Measurements from ENCODE around the gene MPZ.

The MPZ gene

DNA sequence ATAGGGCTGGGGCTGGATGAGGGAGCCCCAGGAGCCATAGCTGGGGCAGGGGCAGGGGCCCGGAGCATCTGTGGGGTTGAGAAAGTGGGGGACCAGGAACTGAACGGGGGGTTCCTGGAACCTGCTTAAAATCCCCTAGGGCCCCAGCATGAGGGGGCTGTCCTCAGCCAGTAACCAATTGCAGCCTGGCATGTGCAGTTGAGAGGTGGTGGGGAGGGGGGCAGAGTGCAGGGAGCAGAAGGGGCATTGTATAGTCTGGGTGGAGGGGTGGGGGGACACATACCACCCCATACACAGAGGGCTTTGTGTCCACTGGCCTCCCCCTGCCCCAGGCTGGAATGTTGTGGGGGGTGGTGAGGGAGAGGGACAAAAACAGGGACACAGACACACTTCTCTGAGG lies at the start of gene MPZ:
MPZ (minus strand) TSS at position 101 of the 400 bp plus-strand sequence; CDS start at position 38, 63 bp downstream.
- no peak within 1 kb of the TSS for H3K4me3 ChIP-seq (ENCODE audit: low read length in 2 of 2)
- H3K27me3 ChIP-seq (ENCODE audit: control insufficient read depth in 2 of 2, insufficient read depth in 2 of 2, low read length in 2 of 2): peaks cover 0 to 5% of the 10 kb centered on the region in 2 donors
- H3K36me3 ChIP-seq (ENCODE audit: control insufficient read depth in 2 of 2, insufficient read depth in 2 of 2, low read length in 2 of 2): no peaks in the 10 kb centered on the region
- H3K4me1 ChIP-seq (ENCODE audit: control insufficient read depth in 2 of 2, insufficient read depth in 2 of 2, low read length in 2 of 2): peaks cover 13 to 16% of the 10 kb centered on the region in 2 donors
- no peaks in the 10 kb centered on the region for H3K9me3 ChIP-seq (ENCODE audit: control insufficient read depth in 2 of 2, low read length in 2 of 2)
- H3K9ac ChIP-seq (ENCODE audit: low read depth in 1 of 2, low read length in 2 of 2): no peak within 1 kb of the TSS
- H3K27ac ChIP-seq (ENCODE audit: low read depth in 2 of 2, low read length in 2 of 2): no peak within 1 kb of the TSS

DNA sequence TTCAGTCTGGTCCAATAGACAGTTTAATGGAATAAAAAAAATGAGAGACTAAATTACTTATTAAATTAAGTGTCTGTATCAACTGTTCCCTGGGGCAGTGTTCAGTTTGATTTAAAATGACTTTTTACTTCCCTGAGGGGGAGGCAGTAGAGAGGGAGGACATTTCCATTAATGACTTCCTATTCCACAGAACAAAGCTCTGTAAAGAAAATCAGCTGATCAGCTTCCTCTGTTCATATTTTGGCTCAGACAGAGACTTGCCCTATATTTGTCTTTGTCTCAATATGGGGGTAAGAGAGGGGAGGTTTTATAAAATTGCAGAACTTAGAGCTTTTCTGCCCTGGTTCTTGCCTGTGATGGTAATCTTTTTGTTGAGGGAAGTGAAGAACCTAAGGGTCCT lies 49.5 kb upstream of the MPZ start:
- H3K9me3 ChIP-seq (ENCODE audit: control insufficient read depth in 2 of 2, low read length in 2 of 2): no peaks in the 10 kb centered on the region
- H3K4me3 ChIP-seq (ENCODE audit: low read length in 2 of 2): no peak overlapping the region
- H3K27me3 ChIP-seq (ENCODE audit: control insufficient read depth in 2 of 2, insufficient read depth in 2 of 2, low read length in 2 of 2): no peaks in the 10 kb centered on the region
- no peaks in the 10 kb centered on the region for H3K4me1 ChIP-seq (ENCODE audit: control insufficient read depth in 2 of 2, insufficient read depth in 2 of 2, low read length in 2 of 2)
- no peak overlapping the region for H3K27ac ChIP-seq (ENCODE audit: low read depth in 2 of 2, low read length in 2 of 2)
- H3K9ac ChIP-seq (ENCODE audit: low read depth in 1 of 2, low read length in 2 of 2): no peak overlapping the region
- peaks cover 3 to 12% of the 10 kb centered on the region in 2 donors for H3K36me3 ChIP-seq (ENCODE audit: control insufficient read depth in 2 of 2, insufficient read depth in 2 of 2, low read length in 2 of 2)

DNA sequence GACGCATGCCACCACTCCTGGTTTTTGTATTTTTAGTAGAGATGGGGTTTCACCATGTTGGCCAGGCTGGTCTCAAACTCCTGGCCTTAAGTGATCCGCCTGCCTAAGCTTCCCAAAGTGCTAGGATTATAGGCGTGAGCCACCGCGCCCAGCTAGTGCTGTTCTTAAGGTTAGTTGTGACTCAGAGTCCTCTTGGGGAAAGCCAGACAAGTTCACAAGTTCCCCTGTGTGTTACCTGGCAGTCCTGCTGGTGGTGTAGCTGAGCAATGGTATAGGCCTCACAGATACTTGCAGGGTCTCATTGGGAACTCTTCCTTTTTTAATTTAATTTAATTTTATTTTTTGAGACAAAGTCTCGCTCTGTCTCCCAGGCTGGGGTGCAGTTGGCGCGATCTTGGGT lies 47.3 kb upstream of the MPZ start:
- peaks cover 0 to 1% of the 10 kb centered on the region in 2 donors for H3K36me3 ChIP-seq (ENCODE audit: control insufficient read depth in 2 of 2, insufficient read depth in 2 of 2, low read length in 2 of 2)
- H3K9ac ChIP-seq (ENCODE audit: low read depth in 1 of 2, low read length in 2 of 2): no peak overlapping the region
- no peak overlapping the region for H3K4me3 ChIP-seq (ENCODE audit: low read length in 2 of 2)
- H3K27ac ChIP-seq (ENCODE audit: low read depth in 2 of 2, low read length in 2 of 2): no peak overlapping the region
- H3K9me3 ChIP-seq (ENCODE audit: control insufficient read depth in 2 of 2, low read length in 2 of 2): no peaks in the 10 kb centered on the region
- no peaks in the 10 kb centered on the region for H3K27me3 ChIP-seq (ENCODE audit: control insufficient read depth in 2 of 2, insufficient read depth in 2 of 2, low read length in 2 of 2)
- H3K4me1 ChIP-seq (ENCODE audit: control insufficient read depth in 2 of 2, insufficient read depth in 2 of 2, low read length in 2 of 2): no peaks in the 10 kb centered on the region

DNA sequence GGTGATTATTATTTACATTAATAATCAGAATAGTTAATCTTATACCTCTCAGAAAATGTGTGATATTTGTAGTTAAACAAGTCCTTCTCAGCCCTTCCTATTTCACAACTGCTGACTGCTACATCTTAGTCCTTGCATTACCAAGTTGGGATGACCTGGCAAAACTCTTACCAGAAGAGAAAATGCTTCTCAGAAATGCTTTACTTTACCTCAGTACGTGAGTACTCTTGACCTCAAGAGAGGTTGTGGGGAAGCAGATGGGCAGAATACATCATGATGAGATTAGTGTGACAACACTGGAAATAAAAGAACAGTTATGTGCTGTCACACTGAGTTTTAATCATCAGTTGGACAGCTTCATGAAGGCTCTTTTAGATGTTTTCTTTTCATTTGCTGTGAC lies 41.7 kb upstream of the MPZ start:
- no peaks in the 10 kb centered on the region for H3K9me3 ChIP-seq (ENCODE audit: control insufficient read depth in 2 of 2, low read length in 2 of 2)
- H3K4me3 ChIP-seq (ENCODE audit: low read length in 2 of 2): no peak overlapping the region
- H3K36me3 ChIP-seq (ENCODE audit: control insufficient read depth in 2 of 2, insufficient read depth in 2 of 2, low read length in 2 of 2): peaks cover 4 to 5% of the 10 kb centered on the region in 2 donors
- H3K27me3 ChIP-seq (ENCODE audit: control insufficient read depth in 2 of 2, insufficient read depth in 2 of 2, low read length in 2 of 2): no peaks in the 10 kb centered on the region
- H3K27ac ChIP-seq (ENCODE audit: low read depth in 2 of 2, low read length in 2 of 2): no peak overlapping the region
- H3K4me1 ChIP-seq (ENCODE audit: control insufficient read depth in 2 of 2, insufficient read depth in 2 of 2, low read length in 2 of 2): no peaks in the 10 kb centered on the region
- no peak overlapping the region for H3K9ac ChIP-seq (ENCODE audit: low read depth in 1 of 2, low read length in 2 of 2)

DNA sequence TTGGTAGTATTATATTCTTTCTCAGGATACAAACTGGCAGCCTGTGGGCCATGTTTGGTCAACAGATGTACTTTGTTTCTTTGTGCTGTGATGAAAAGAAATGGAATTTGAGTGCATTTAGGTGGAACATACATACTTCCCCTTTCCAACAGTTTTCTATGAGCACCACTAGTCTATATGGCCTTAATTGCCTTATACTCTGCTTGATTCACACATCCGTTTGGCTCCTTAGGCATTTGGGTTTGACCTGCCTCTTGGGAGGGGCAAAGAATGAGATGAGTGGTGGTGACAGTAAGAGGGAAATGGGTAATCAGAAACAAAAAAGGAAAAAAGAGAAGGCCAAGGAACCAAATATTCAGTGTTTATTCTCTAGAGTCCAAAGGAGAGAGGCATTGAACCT lies 40.9 kb upstream of the MPZ start:
- Histone ChIP-seq H3K27ac (ENCODE audit: low read depth in 2 of 2, low read length in 2 of 2) (no peak overlapping the region), H3K9me3 (ENCODE audit: control insufficient read depth in 2 of 2, low read length in 2 of 2) (no peaks in the 10 kb centered on the region), H3K9ac (ENCODE audit: low read depth in 1 of 2, low read length in 2 of 2) (no peak overlapping the region), H3K27me3 (ENCODE audit: control insufficient read depth in 2 of 2, insufficient read depth in 2 of 2, low read length in 2 of 2) (no peaks in the 10 kb centered on the region), H3K4me3 (ENCODE audit: low read length in 2 of 2) (no peak overlapping the region), H3K36me3 (ENCODE audit: control insufficient read depth in 2 of 2, insufficient read depth in 2 of 2, low read length in 2 of 2) (peaks cover 5 to 8% of the 10 kb centered on the region in 2 donors), H3K4me1 (ENCODE audit: control insufficient read depth in 2 of 2, insufficient read depth in 2 of 2, low read length in 2 of 2) (no peaks in the 10 kb centered on the region)

DNA sequence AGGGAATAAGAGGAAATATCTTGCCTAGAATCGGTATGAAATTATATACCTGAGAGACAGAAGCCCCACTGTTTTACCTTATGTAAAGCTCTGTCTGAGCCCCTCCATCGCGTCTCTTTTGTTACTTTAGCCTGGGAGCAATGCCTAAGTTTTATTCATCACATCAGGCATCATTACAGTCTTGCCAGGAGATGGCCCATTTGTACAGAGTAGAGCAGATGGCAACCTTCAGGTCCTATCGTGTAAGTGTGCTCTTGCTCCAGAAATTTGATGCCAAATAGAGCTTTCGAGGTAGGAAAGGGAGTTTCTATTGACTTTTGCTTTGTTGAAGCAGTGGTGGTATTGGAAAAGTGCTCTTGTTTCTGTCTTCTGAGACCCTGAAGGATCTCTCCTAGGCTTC lies 33.1 kb upstream of the MPZ start:
- no peak overlapping the region for H3K9ac ChIP-seq (ENCODE audit: low read depth in 1 of 2, low read length in 2 of 2)
- no peak overlapping the region for H3K4me3 ChIP-seq (ENCODE audit: low read length in 2 of 2)
- H3K27me3 ChIP-seq (ENCODE audit: control insufficient read depth in 2 of 2, insufficient read depth in 2 of 2, low read length in 2 of 2): no peaks in the 10 kb centered on the region
- no peaks in the 10 kb centered on the region for H3K4me1 ChIP-seq (ENCODE audit: control insufficient read depth in 2 of 2, insufficient read depth in 2 of 2, low read length in 2 of 2)
- H3K36me3 ChIP-seq (ENCODE audit: control insufficient read depth in 2 of 2, insufficient read depth in 2 of 2, low read length in 2 of 2): peaks cover 27 to 35% of the 10 kb centered on the region in 2 donors
- no peaks in the 10 kb centered on the region for H3K9me3 ChIP-seq (ENCODE audit: control insufficient read depth in 2 of 2, low read length in 2 of 2)
- no peak overlapping the region for H3K27ac ChIP-seq (ENCODE audit: low read depth in 2 of 2, low read length in 2 of 2)

DNA sequence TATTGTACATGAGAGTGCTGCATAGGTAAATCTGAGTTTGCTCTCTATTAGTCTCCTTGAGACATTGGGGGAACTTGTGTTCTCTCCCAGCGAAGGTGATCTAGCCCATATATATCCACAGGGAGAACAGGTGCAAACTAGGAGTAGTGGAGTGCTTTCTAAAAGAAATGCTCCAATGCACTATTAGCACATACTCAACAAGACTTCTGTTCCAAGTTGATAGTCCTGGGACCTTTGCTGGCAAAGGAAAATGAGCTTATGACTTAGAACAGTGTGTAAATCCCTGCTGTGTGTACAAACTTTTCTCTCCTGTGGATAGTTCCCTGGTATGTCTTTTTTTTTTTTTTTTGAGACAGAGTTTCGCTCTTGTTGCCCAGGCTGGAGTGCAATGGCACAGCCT lies 32.4 kb upstream of the MPZ start:
- Histone ChIP-seq H3K4me3 (ENCODE audit: low read length in 2 of 2) (no peak overlapping the region), H3K9me3 (ENCODE audit: control insufficient read depth in 2 of 2, low read length in 2 of 2) (no peaks in the 10 kb centered on the region), H3K36me3 (ENCODE audit: control insufficient read depth in 2 of 2, insufficient read depth in 2 of 2, low read length in 2 of 2) (peaks cover 29 to 36% of the 10 kb centered on the region in 2 donors), H3K4me1 (ENCODE audit: control insufficient read depth in 2 of 2, insufficient read depth in 2 of 2, low read length in 2 of 2) (no peaks in the 10 kb centered on the region), H3K9ac (ENCODE audit: low read depth in 1 of 2, low read length in 2 of 2) (no peak overlapping the region), H3K27me3 (ENCODE audit: control insufficient read depth in 2 of 2, insufficient read depth in 2 of 2, low read length in 2 of 2) (no peaks in the 10 kb centered on the region), H3K27ac (ENCODE audit: low read depth in 2 of 2, low read length in 2 of 2) (no peak overlapping the region)

DNA sequence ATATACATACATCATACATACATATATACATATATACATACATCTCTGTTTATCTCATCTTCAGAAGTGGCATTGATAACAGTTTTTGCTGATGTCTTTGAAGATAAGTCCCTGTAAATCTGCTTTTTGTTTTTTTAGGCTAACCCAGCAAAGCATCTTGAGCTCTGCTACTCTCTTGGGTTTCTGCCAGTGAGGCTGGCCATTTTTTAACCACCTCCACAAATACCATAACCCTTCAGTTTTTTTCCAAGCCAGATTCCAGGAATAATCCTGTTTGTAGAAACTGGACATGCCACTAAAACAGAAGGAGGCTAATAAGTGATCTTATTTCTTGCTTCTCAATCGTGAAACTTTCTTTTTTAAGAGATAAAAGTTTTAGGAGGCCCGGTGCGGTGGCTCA lies 26.0 kb upstream of the MPZ start:
- no peaks in the 10 kb centered on the region for H3K9me3 ChIP-seq (ENCODE audit: control insufficient read depth in 2 of 2, low read length in 2 of 2)
- H3K36me3 ChIP-seq (ENCODE audit: control insufficient read depth in 2 of 2, insufficient read depth in 2 of 2, low read length in 2 of 2): peaks cover 46% of the 10 kb centered on the region in 2 donors
- H3K9ac ChIP-seq (ENCODE audit: low read depth in 1 of 2, low read length in 2 of 2): no peak overlapping the region
- H3K27me3 ChIP-seq (ENCODE audit: control insufficient read depth in 2 of 2, insufficient read depth in 2 of 2, low read length in 2 of 2): no peaks in the 10 kb centered on the region
- no peak overlapping the region for H3K4me3 ChIP-seq (ENCODE audit: low read length in 2 of 2)
- H3K4me1 ChIP-seq (ENCODE audit: control insufficient read depth in 2 of 2, insufficient read depth in 2 of 2, low read length in 2 of 2): no peaks in the 10 kb centered on the region
- no peak overlapping the region for H3K27ac ChIP-seq (ENCODE audit: low read depth in 2 of 2, low read length in 2 of 2)

DNA sequence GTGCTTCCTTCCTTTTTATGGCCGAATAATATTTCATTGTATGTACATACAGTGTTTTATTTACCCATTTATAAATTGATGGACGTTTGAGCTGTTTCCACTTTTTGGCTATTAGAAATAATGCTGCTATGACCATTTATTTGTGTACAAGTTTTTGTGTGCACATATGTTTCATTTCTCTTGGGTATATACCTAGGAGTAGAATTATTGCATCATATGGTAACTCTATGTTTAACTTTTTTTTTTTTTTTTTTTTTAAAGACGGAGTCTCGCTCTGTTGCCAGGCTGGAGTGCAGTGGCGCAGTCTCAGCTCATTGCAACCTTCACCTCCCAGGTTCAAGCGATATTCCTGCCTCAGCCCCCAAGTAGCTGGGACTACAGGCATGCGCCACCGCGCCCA lies 23.4 kb upstream of the MPZ start:
- no peak overlapping the region for H3K27ac ChIP-seq (ENCODE audit: low read depth in 2 of 2, low read length in 2 of 2)
- no peaks in the 10 kb centered on the region for H3K4me1 ChIP-seq (ENCODE audit: control insufficient read depth in 2 of 2, insufficient read depth in 2 of 2, low read length in 2 of 2)
- peaks cover 63 to 67% of the 10 kb centered on the region in 2 donors for H3K36me3 ChIP-seq (ENCODE audit: control insufficient read depth in 2 of 2, insufficient read depth in 2 of 2, low read length in 2 of 2)
- no peak overlapping the region for H3K4me3 ChIP-seq (ENCODE audit: low read length in 2 of 2)
- H3K27me3 ChIP-seq (ENCODE audit: control insufficient read depth in 2 of 2, insufficient read depth in 2 of 2, low read length in 2 of 2): no peaks in the 10 kb centered on the region
- no peaks in the 10 kb centered on the region for H3K9me3 ChIP-seq (ENCODE audit: control insufficient read depth in 2 of 2, low read length in 2 of 2)
- no peak overlapping the region for H3K9ac ChIP-seq (ENCODE audit: low read depth in 1 of 2, low read length in 2 of 2)

DNA sequence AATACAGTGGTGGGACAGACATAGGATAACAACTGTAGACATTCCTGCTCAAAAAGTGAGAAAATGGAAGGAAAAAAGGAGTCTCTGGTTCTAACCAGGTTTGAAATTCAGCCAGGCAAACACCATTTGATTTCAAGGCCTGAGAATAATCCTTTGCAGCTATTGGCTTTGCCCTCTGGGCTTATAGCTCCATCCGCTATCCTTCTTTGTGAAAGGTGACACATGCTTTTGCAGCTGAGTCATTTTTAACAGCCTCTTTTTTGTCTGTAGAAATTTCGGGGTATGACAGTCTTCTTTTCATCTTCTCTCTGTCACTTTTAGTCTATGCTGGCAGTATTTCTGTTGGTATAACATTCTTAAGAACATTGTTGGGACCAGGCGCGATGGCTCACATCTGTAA lies 20.6 kb upstream of the MPZ start:
- Histone ChIP-seq H3K4me1 (ENCODE audit: control insufficient read depth in 2 of 2, insufficient read depth in 2 of 2, low read length in 2 of 2) (no peaks in the 10 kb centered on the region), H3K4me3 (ENCODE audit: low read length in 2 of 2) (no peak overlapping the region), H3K9ac (ENCODE audit: low read depth in 1 of 2, low read length in 2 of 2) (no peak overlapping the region), H3K36me3 (ENCODE audit: control insufficient read depth in 2 of 2, insufficient read depth in 2 of 2, low read length in 2 of 2) (peaks cover 57 to 67% of the 10 kb centered on the region in 2 donors), H3K27me3 (ENCODE audit: control insufficient read depth in 2 of 2, insufficient read depth in 2 of 2, low read length in 2 of 2) (no peaks in the 10 kb centered on the region), H3K27ac (ENCODE audit: low read depth in 2 of 2, low read length in 2 of 2) (no peak overlapping the region), H3K9me3 (ENCODE audit: control insufficient read depth in 2 of 2, low read length in 2 of 2) (no peaks in the 10 kb centered on the region)

DNA sequence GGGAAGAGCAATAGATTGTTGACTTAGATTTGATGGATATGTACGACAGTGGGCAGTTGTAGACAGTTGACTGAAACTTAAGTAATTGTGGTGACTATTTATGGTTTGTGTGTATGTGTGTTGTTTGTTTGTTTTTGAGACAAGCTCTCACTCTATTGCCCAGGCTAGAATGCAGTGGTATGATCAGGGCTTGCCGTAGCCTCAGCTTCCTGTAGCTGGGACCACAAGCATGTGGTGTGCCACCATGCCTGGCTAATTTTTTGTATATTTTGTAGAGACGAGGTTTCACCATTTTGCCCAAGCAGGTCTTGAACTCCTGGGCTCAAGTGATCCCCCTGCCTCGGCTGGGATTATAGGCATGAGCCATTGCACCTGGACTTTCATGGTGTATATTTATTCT lies 14.3 kb upstream of the MPZ start:
- H3K9me3 ChIP-seq (ENCODE audit: control insufficient read depth in 2 of 2, low read length in 2 of 2): no peaks in the 10 kb centered on the region
- no peak overlapping the region for H3K27ac ChIP-seq (ENCODE audit: low read depth in 2 of 2, low read length in 2 of 2)
- H3K4me3 ChIP-seq (ENCODE audit: low read length in 2 of 2): no peak overlapping the region
- H3K36me3 ChIP-seq (ENCODE audit: control insufficient read depth in 2 of 2, insufficient read depth in 2 of 2, low read length in 2 of 2): peaks cover 9 to 24% of the 10 kb centered on the region in 2 donors
- H3K4me1 ChIP-seq (ENCODE audit: control insufficient read depth in 2 of 2, insufficient read depth in 2 of 2, low read length in 2 of 2): no peaks in the 10 kb centered on the region
- no peak overlapping the region for H3K9ac ChIP-seq (ENCODE audit: low read depth in 1 of 2, low read length in 2 of 2)
- no peaks in the 10 kb centered on the region for H3K27me3 ChIP-seq (ENCODE audit: control insufficient read depth in 2 of 2, insufficient read depth in 2 of 2, low read length in 2 of 2)
